Astrocyte (in vitro differentiated cells and primary cell): Measurements from ENCODE around the gene EIF2S2. TPM values are rescaled to one million over a fixed set of nuclear protein-coding genes. Genes with fewer than 3 reads are reported as not detected.

Source experiments
- DNase-seq: peaks from one replicate; pipeline ENCODE4 v3.0.0-alpha.2; 2010; ENCODE audit warnings: low read depth
- FAIRE-seq: peaks from 2 replicates; lab custom pipeline; 2011; peaks lifted over from hg19 to GRCh38; lab: Jason Lieb, UNC
- H2AFZ ChIP-seq: 2 replicates; pipeline ENCODE4 v1.6.0; 2012; ENCODE audit warnings: low read depth, low read length, inconsistent platforms
- H3K27ac ChIP-seq: 2 replicates; pipeline ENCODE4 v1.5.1; 2011; ENCODE audit warnings: low read depth, low read length, inconsistent platforms
- H3K27me3 ChIP-seq: 2 replicates; pipeline ENCODE4 v1.6.0; 2011; ENCODE audit warnings: low read length, inconsistent platforms; ENCODE audit not compliant: insufficient read depth
- H3K36me3 ChIP-seq: 2 replicates; pipeline ENCODE4 v1.5.1; 2011; ENCODE audit warnings: low read length, inconsistent platforms; ENCODE audit not compliant: insufficient read depth
- H3K4me1 ChIP-seq: 2 replicates; pipeline ENCODE4 v1.5.1; 2011; ENCODE audit warnings: low read length, inconsistent platforms; ENCODE audit not compliant: insufficient read depth
- H3K4me2 ChIP-seq: 2 replicates; pipeline ENCODE4 v1.6.0; 2012; ENCODE audit warnings: low read length, inconsistent platforms
- H3K4me3 ChIP-seq: 2 replicates; pipeline ENCODE4 v1.5.1; 2011; ENCODE audit warnings: low read depth, mild to moderate bottlenecking, low read length, inconsistent platforms; ENCODE audit not compliant: insufficient read depth
- H3K79me2 ChIP-seq: 2 replicates; pipeline ENCODE4 v1.6.0; 2012; ENCODE audit warnings: mild to moderate bottlenecking, low read length, inconsistent platforms; ENCODE audit not compliant: insufficient read depth
- H3K9ac ChIP-seq: 2 replicates; pipeline ENCODE4 v1.6.0; 2012; ENCODE audit warnings: mild to moderate bottlenecking, low read length, inconsistent platforms
- H3K9me3 ChIP-seq: 2 replicates; pipeline ENCODE4 v1.5.1; 2012; ENCODE audit warnings: low read depth, mild to moderate bottlenecking, low read length, inconsistent platforms; ENCODE audit not compliant: insufficient read depth
- H4K20me1 ChIP-seq: 2 replicates; pipeline ENCODE4 v1.6.0; 2012; ENCODE audit warnings: low read length, inconsistent platforms; ENCODE audit not compliant: insufficient read depth
- H3K27ac Mint-ChIP-seq: one replicate; pipeline ENCODE4 v1.8.0; 2021; ENCODE audit warnings: mild to moderate bottlenecking, mixed read lengths; ENCODE audit not compliant: unreplicated experiment
- H3K27me3 Mint-ChIP-seq: one replicate; pipeline ENCODE4 v1.8.0; 2021; ENCODE audit warnings: low read depth, mixed read lengths; ENCODE audit not compliant: unreplicated experiment
- H3K36me3 Mint-ChIP-seq: one replicate; pipeline ENCODE4 v1.8.0; 2021; ENCODE audit warnings: low read depth, mixed read lengths; ENCODE audit not compliant: unreplicated experiment
- H3K4me1 Mint-ChIP-seq: one replicate; pipeline ENCODE4 v1.8.0; 2021; ENCODE audit warnings: low read depth, mixed read lengths; ENCODE audit not compliant: unreplicated experiment
- H3K4me3 Mint-ChIP-seq: one replicate; pipeline ENCODE4 v1.8.0; 2021; ENCODE audit warnings: mild to moderate bottlenecking, moderate library complexity, mixed read lengths; ENCODE audit not compliant: unreplicated experiment
- H3K9me3 Mint-ChIP-seq: one replicate; pipeline ENCODE4 v1.8.0; 2021; ENCODE audit warnings: mild to moderate bottlenecking, mixed read lengths; ENCODE audit not compliant: unreplicated experiment
- CTCF ChIP-seq: IDR thresholded peaks from 2 replicates; pipeline ENCODE4 v1.5.1; 2011; ENCODE audit warnings: low read depth, mild to moderate bottlenecking, inconsistent platforms, low read length, moderate library complexity; ENCODE audit not compliant: insufficient read depth
- EZH2 ChIP-seq: IDR thresholded peaks from 2 replicates; pipeline ENCODE4 v1.6.1; 2012; ENCODE audit warnings: mild to moderate bottlenecking, low read length, inconsistent platforms; ENCODE audit not compliant: insufficient read depth
- total RNA-seq: library from RNA; stranded (reverse); gene quantifications from 2 replicates; pipeline ENCODE4 v1.2.1, GENCODE V29; 2021

Gene EIF2S2
- total RNA-seq, 1 donor from 2014 or later: 122 TPM

GRCh38 chr20:34062570-34063482 lies 49.2 kb downstream of the EIF2S2 start:
- H3K36me3 Mint-ChIP-seq: no peaks in the 10 kb centered on the region
- H3K9me3 ChIP-seq: no peaks in the 10 kb centered on the region
- no peak overlapping the region for H3K9ac ChIP-seq
- peak; percentile 20 for DNase-seq
- no peak overlapping the region for H2AFZ ChIP-seq
- FAIRE-seq: no peak
- no peaks in the 10 kb centered on the region for H3K36me3 ChIP-seq
- no peaks in the 10 kb centered on the region for H3K9me3 Mint-ChIP-seq
- peaks cover 100% of the 10 kb centered on the region for H4K20me1 ChIP-seq
- peaks cover 82% of the 10 kb centered on the region for H3K79me2 ChIP-seq
- H3K27ac ChIP-seq: no peak overlapping the region
- no peaks in the 10 kb centered on the region for H3K27me3 Mint-ChIP-seq
- H3K27ac Mint-ChIP-seq: no peak overlapping the region
- no peaks in the 10 kb centered on the region for H3K27me3 ChIP-seq
- no peak overlapping the region for H3K4me2 ChIP-seq
- TF ChIP-seq CTCF (no peak), EZH2 (no peak)
- peak overlapping the region; percentile 23 for H3K4me3 Mint-ChIP-seq
- peaks cover 10% of the 10 kb centered on the region for H3K4me1 ChIP-seq
- no peak overlapping the region for H3K4me3 ChIP-seq
- peaks cover 21% of the 10 kb centered on the region for H3K4me1 Mint-ChIP-seq

GRCh38 chr20:34061695-34062094 lies 50.3 kb downstream of the EIF2S2 start:
- Histone ChIP-seq H3K4me3 (no peak overlapping the region), H2AFZ (no peak overlapping the region), H3K79me2 (peaks cover 83% of the 10 kb centered on the region), H3K9ac (no peak overlapping the region), H3K9me3 (no peaks in the 10 kb centered on the region), H3K4me1 (peaks cover 10% of the 10 kb centered on the region), H3K36me3 (no peaks in the 10 kb centered on the region), H3K4me2 (no peak overlapping the region), H4K20me1 (peaks cover 96% of the 10 kb centered on the region), H3K27ac (no peak overlapping the region), H3K27me3 (no peaks in the 10 kb centered on the region)
- H3K4me3 Mint-ChIP-seq: no peak overlapping the region
- DNase-seq (no peak), FAIRE-seq (no peak)
- H3K27me3 Mint-ChIP-seq: no peaks in the 10 kb centered on the region
- TF ChIP-seq CTCF (no peak), EZH2 (no peak)
- no peaks in the 10 kb centered on the region for H3K36me3 Mint-ChIP-seq
- no peak overlapping the region for H3K27ac Mint-ChIP-seq
- peaks cover 21% of the 10 kb centered on the region for H3K4me1 Mint-ChIP-seq
- H3K9me3 Mint-ChIP-seq: no peaks in the 10 kb centered on the region

- Histone ChIP-seq H3K9me3 (no peaks in the 10 kb centered on the region), H3K4me3 (no peak overlapping the region), H2AFZ (no peak overlapping the region), H3K4me1 (peaks cover 10% of the 10 kb centered on the region), H3K79me2 (peaks cover 86% of the 10 kb centered on the region), H4K20me1 (peaks cover 96% of the 10 kb centered on the region), H3K27me3 (no peaks in the 10 kb centered on the region), H3K27ac (no peak overlapping the region), H3K9ac (no peak overlapping the region), H3K36me3 (no peaks in the 10 kb centered on the region), H3K4me2 (no peak overlapping the region)
- Mint-ChIP-seq H3K36me3 (no peaks in the 10 kb centered on the region), H3K27ac (no peak overlapping the region), H3K4me3 (no peak overlapping the region), H3K4me1 (peaks cover 21% of the 10 kb centered on the region), H3K27me3 (no peaks in the 10 kb centered on the region), H3K9me3 (no peaks in the 10 kb centered on the region)
- TF ChIP-seq CTCF: no peak
- no peak for TF ChIP-seq EZH2
- DNase-seq (no peak), FAIRE-seq (no peak)
Measured at GRCh38 chr20:34060970-34061369, 51.1 kb downstream of the EIF2S2 start.
